Right lobe of liver (tissue), 4 donors: ENCODE data around the gene VEZF1.

Experiments used
- POLR2A ChIP-seq: fragments of 450-650 bp; IDR thresholded peaks from one replicate; pipeline ENCODE4 v1.6.1; 2017; ENCODE audit warnings: antibody characterized with exemption, mild to moderate bottlenecking
- TF ChIP-seq, protein P1 (sequence below), 4 donors: fragments of 200-600 bp in 3 of 4; fragments of 450-650 bp in 1 of 4; IDR thresholded peaks; one replicate each; pipeline versions ENCODE4 v1.5.1 to v1.8.0; 2016 to 2022; ENCODE audit warnings: antibody characterized with exemption in 4 of 4, mild to moderate bottlenecking in 2 of 4
- donor health status: DM: no; HTN: no; CAD: no.
- donor health status: DM: no; HTN: no; CAD: no.
- donor health status: DM: no; HTN: yes; CAD: no.

DNA sequence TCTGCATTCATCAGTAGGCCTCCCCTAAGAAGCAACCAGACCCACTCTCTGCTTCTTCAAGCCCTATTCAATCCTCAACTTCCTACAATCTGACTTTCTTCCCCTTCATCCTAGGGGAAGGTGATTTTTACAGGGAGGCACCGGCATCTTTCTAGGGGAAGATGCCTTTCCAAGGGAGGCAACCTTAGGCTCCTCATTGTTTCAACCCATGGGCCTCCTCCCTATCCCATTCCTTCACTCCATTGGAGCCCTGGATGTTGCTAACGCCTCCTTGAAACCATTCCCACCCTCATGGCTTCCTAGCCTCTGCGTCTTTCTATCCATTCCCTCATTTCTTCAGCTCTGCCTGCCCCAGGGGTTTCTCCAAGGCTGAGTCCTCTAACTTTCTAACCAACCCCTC lies 30.2 kb downstream of the VEZF1 start:
- TF ChIP-seq POLR2A, result no peak
- TF ChIP-seq, protein P1, sequence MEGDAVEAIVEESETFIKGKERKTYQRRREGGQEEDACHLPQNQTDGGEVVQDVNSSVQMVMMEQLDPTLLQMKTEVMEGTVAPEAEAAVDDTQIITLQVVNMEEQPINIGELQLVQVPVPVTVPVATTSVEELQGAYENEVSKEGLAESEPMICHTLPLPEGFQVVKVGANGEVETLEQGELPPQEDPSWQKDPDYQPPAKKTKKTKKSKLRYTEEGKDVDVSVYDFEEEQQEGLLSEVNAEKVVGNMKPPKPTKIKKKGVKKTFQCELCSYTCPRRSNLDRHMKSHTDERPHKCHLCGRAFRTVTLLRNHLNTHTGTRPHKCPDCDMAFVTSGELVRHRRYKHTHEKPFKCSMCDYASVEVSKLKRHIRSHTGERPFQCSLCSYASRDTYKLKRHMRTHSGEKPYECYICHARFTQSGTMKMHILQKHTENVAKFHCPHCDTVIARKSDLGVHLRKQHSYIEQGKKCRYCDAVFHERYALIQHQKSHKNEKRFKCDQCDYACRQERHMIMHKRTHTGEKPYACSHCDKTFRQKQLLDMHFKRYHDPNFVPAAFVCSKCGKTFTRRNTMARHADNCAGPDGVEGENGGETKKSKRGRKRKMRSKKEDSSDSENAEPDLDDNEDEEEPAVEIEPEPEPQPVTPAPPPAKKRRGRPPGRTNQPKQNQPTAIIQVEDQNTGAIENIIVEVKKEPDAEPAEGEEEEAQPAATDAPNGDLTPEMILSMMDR (IDR thresholded peaks at IDR 0.05), result no peak
